ENCODE measurements around the gene GABARAP. TPM values are rescaled to one million over a fixed set of nuclear protein-coding genes. Genes with fewer than 3 reads are reported as not detected.

Gene GABARAP
- total RNA-seq, 1 donor from 2014 or later = 130 TPM

GRCh38 chr17:7241090-7241733 is 1.0 kb downstream of the GABARAP start:
- no peak for DNase-seq (ENCODE audit: low read depth in 2 of 2)

DNA sequence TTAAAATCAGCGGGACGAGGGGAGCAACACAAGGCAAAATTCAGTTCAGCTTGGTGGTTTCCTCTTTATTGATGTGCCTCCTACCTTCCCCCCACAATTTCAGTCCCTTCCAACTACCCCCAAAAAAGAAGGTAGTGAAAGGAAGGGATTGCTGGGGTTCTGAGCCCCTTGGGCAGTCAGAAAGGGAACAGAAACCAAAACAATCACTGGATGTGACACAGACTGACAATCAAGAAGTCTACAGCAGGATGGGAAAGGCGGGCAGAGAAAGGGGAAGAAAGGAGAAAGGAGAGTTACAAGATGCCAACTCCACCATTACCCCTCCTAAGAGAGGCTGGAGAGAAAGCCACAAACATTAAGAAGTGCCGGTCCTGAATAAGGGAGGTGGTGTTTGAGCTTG is 1.9 kb downstream of the GABARAP start:
- no peak for DNase-seq (ENCODE audit: low read depth in 2 of 2)

- peak; percentile 99 for DNase-seq (ENCODE audit: low read depth in 2 of 2)
These were observed 2.9 kb downstream of the GABARAP start, which contains the start of gene PHF23 for GRCh38 chr17:7239091-7240027. Gene PHF23 (minus strand): TSS chr17:7239457. CDS start chr17:7239279, 178 bp downstream.

DNA sequence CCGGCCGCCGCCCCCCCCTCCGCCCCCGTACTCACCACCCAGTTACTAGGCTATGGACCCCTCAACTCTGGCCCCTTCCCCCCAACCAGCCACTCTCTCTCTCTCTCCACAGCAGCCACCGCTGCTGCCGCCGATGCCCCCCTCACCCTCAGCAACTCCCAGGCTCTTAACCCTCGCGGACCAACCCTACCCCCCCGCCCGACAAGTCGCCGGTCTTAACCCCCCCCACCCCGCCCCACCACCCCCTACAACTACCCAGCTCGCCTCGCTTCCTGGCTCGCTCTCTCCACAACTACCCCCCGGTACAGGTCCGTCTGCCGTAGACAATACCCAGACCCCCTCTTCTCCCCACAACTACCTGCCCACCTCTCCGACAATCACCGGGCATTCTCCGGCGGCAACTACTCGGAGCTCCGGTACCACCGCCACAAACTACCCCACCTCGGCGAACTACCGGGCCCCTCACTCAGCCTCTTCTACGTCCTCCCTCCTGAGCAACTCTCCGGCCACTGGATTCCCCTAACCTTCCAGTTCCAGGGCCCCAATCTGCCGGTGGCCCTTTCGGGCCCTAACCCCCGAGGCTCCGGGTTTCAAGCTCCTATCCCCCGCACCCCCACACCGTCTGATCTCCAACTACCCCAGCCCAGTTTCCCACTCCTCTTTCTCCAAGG is 3.7 kb downstream of the GABARAP start:
- DNase-seq (ENCODE audit: low read depth in 2 of 2) = peak; percentile 40 to 53

GRCh38 chr17:7237761-7238419 is 4.4 kb downstream of the GABARAP start:
- DNase-seq (ENCODE audit: low read depth in 2 of 2) = peak; percentile 56 to 61

- DNase-seq (ENCODE audit: low read depth in 2 of 2) = no peak
These were observed 4.9 kb downstream of the GABARAP start for GRCh38 chr17:7237266-7237760.

DNA sequence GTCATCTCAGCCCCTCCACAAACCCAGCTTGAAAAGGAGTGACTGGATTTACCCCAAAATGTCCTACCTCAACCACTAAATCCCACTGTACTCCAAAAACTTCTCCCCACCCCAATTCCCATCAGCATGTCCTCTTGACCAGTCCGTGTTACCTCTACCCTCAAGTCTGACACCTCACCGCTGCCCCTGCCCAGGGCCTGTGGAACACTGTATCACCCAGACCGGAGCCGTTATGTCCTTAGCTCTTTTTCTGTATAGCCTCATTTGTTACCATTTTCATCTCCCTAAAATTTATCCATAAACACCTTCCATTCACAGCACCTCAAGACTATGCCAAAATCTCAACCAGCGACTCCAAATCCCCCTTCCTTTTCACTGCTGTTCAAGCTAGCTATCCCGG is 5.4 kb downstream of the GABARAP start:
- DNase-seq (ENCODE audit: low read depth in 2 of 2) = no peak

- DNase-seq (ENCODE audit: low read depth in 2 of 2) = peak in 1 of 2 donors; percentile 24
These were observed 6.3 kb downstream of the GABARAP start for GRCh38 chr17:7235693-7236665.

- DNase-seq (ENCODE audit: low read depth in 2 of 2) = peak; percentile 97
These were observed 7.9 kb downstream of the GABARAP start, which contains the start of gene DVL2 for GRCh38 chr17:7234083-7234951. Gene DVL2 (minus strand): TSS chr17:7234517. CDS start chr17:7234262, 255 bp downstream.

GRCh38 chr17:7233701-7234082 is 8.6 kb downstream of the GABARAP start:
- DNase-seq (ENCODE audit: low read depth in 2 of 2) = no peak

DNA sequence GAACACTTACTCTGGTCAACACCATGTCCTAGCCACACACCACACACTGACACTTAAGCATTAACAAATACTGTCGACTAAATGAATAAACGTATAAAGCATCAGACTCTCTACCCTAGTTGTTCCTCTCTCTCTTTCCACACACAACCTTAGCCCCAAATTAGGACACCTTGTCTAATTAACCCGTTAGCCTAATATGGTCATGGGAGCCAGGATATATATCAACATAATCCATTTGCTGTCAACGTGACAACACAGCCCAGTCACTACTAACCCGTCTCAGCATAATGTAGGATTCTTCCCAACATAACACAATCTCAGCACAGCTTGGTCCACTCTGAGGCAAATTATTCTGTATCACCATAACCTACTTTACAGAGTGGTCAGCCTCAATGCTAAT is 10.1 kb downstream of the GABARAP start:
- no peak for DNase-seq (ENCODE audit: low read depth in 2 of 2)

DNA sequence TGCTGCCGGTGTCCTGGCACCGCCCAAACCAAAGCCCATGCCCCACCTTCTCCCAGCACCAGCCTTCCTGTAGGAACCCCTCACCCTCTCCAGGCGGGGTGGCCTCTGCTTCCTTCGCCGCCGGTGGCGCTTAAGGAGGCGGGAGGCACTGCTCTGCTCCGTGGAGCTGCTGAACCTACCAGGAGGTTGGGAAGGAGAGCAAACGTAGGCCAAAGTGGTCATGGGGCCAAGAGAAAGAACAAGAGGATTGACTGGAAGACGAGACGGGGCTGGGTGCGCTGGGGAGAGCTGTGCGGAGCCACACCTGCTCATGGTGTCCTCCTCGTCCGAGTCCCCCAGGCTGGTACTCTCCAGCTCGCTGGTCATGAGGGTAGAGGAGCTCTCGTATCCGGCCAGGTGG is 12.7 kb downstream of the GABARAP start:
- no peak for DNase-seq (ENCODE audit: low read depth in 2 of 2)

GRCh38 chr17:7228920-7229319 is 13.3 kb downstream of the GABARAP start:
- no peak for DNase-seq (ENCODE audit: low read depth in 2 of 2)

DNA sequence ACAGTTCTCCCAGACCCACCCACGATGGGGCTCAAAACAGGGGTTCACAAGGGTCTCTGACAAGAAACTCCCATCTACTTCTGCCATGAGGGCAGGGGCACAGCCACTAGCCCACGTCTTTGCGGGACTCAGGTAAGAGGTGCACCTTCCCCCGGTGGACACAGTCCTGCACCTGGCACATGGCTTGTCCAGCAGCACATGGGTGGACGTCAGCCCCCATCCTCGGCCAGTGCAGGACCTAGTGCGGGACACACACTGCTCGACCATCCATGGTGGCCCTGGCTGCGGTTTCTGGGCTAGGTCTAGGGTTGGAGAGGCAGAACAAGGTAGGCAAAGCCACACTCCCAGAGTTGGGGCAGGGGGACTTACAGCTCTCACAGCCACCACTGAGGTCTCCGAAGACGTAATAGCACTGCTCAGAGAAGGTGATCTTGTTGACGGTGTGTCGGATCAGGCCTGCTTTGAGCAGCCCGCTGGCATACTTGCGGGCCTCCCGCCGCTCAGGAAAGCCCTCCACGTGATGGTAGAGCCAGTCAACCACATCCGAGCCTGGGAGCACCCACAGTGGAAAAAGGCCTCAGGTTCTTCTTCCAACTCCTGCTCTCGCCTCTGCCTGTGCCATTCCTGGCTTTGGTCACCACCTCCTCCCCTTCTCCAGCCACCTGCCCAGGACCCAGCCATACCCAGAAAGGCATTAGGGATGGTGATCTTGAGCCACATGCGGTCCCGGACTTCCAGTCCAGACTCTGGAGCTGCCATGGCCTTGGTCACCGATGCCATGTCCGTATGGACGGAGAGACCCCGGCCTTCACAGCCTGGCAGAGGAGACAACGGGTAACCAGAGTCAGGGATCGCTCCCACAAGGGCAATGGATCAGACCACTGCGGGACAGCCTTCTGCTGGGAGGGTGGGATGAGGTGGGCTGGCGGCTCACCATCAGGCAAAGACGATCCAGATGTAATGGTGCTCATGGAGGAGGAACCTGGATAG is 15.2 kb downstream of the GABARAP start:
- no peak for DNase-seq (ENCODE audit: low read depth in 2 of 2)

- no peak for DNase-seq (ENCODE audit: low read depth in 2 of 2)
These were observed 16.4 kb downstream of the GABARAP start for GRCh38 chr17:7225711-7226331.

GRCh38 chr17:7224661-7225111 is 17.6 kb downstream of the GABARAP start:
- DNase-seq (ENCODE audit: low read depth in 2 of 2) = no peak

DNA sequence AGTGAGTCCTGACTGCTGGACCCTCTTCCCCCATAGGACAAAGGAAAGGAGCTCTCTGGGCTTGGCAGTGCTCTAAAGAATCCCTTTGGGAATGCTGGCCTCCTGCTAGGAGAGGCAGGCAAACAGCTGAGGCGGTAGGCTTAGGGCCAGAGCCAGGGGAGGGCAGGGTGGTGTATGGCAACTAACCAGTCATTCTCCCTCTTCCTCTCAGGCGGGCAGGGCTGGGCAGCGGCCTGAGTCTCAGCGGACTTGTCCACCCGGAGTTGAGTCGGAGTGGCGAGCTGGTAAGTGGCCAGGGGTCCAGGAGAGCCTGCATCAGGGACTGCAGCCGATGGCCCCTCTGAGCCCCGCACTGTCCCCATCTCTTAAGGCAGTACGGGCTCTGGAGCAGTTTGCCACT is 18.1 kb downstream of the GABARAP start:
- DNase-seq (ENCODE audit: low read depth in 2 of 2) = no peak

Data from lung microvascular endothelial cell (primary cell).